T-helper 17 cell (primary cell): ENCODE measurements around the gene GRAMD1B. TPM values are rescaled to one million over a fixed set of nuclear protein-coding genes. Genes with fewer than 3 reads are reported as not detected.

Experiments
- ATAC-seq: fragments of 150-1000 bp; cut with Tn5 transposase; 2 replicates; pipeline ENCODE4 v1.10.0; 2021; ENCODE audit warnings: mild to moderate bottlenecking, moderate library complexity
- DNase-seq, 3 donors: peaks; one replicate each; pipeline versions ENCODE4 v3.0.0 to v3.0.0-alpha.2; 2020 to 2021
- H3K9me3 ChIP-seq: one replicate; pipeline ENCODE4 v1.7.0; 2013; ENCODE audit warnings: low read length, mild to moderate bottlenecking; ENCODE audit not compliant: control insufficient read depth, poor library complexity, severe bottlenecking
- H3K27ac Mint-ChIP-seq: one replicate; pipeline ENCODE4 v1.8.0; 2022; ENCODE audit warnings: mild to moderate bottlenecking, moderate library complexity, mixed read lengths
- H3K27me3 Mint-ChIP-seq: one replicate; pipeline ENCODE4 v1.8.0; 2022; ENCODE audit warnings: mixed read lengths
- H3K36me3 Mint-ChIP-seq: one replicate; pipeline ENCODE4 v1.8.0; 2022; ENCODE audit warnings: low read depth, mixed read lengths
- H3K4me1 Mint-ChIP-seq: one replicate; pipeline ENCODE4 v1.8.0; 2022; ENCODE audit warnings: mild to moderate bottlenecking, mixed read lengths
- H3K4me3 Mint-ChIP-seq: one replicate; pipeline ENCODE4 v1.8.0; 2022; ENCODE audit warnings: mild to moderate bottlenecking, moderate library complexity, mixed read lengths
- total RNA-seq, 4 donors: library from RNA in 2 of 4; stranded (reverse) in 2 of 4; gene quantifications; one replicate each; pipeline ENCODE4 v1.2.3 and lab custom pipeline; 2022 to 2026

Gene GRAMD1B
- total RNA-seq, 2 donors from 2014 or later, result 25.1 to 33.1 TPM

GRCh38 chr11:123601743-123602142 is 171.7 kb downstream of the GRAMD1B start:
- peaks cover 26% of the 10 kb centered on the region for H3K36me3 Mint-ChIP-seq
- no peak for DNase-seq
- no peak for ATAC-seq
- H3K27ac Mint-ChIP-seq, result no peak overlapping the region
- H3K27me3 Mint-ChIP-seq, result no peaks in the 10 kb centered on the region
- no peaks in the 10 kb centered on the region for H3K9me3 ChIP-seq
- H3K4me1 Mint-ChIP-seq, result peaks cover 6% of the 10 kb centered on the region
- H3K4me3 Mint-ChIP-seq, result no peak overlapping the region

DNA sequence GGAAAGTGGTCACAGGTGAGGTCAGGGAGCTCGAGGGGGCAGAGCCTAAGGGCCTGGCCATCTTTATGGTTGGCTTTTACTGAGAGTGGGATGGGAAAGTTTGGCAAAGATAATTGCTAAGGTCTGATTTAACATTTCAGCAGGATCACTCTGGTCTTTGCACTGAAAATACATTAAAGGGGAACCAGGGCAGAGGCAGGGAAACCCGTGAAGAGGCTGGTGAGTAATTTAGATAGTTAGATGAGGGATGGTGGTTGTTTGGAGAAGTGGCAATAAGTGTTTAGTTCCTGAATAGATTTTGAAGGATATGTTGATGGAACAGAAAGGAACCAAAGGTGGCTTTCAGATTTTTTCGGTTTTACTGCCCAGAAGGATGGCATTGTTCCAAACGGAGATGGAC is 173.6 kb downstream of the GRAMD1B start:
- H3K9me3 ChIP-seq, result no peaks in the 10 kb centered on the region
- Mint-ChIP-seq H3K36me3 (peaks cover 24% of the 10 kb centered on the region), H3K27ac (no peak overlapping the region), H3K4me3 (no peak overlapping the region), H3K4me1 (peaks cover 4% of the 10 kb centered on the region), H3K27me3 (no peaks in the 10 kb centered on the region)
- ATAC-seq (no peak), DNase-seq (no peak)

DNA sequence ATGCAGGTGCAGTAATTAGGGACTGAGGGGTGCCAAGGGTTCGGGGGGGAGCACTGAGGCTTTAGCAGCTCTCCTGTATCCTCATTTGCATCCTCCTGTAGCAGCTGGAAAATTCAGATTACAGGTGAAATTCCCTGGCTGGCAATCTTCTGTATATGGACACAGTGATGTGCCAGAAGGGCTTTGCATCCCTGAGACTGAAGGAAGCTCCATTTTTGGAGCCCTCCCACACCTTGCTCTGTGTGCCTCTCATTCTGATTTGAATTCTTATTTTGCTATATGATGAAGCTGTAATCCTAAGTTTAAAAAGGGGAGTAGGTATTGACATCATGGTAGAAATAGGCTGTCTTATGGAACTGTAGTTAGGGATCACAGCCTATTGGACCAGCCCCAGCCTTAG is 177.7 kb downstream of the GRAMD1B start:
- ATAC-seq (no peak), DNase-seq (no peak)
- Mint-ChIP-seq H3K4me1 (peaks cover 2% of the 10 kb centered on the region), H3K27ac (no peak overlapping the region), H3K4me3 (no peak overlapping the region), H3K27me3 (no peaks in the 10 kb centered on the region), H3K36me3 (peaks cover 24% of the 10 kb centered on the region)
- H3K9me3 ChIP-seq, result no peaks in the 10 kb centered on the region

- Mint-ChIP-seq H3K27ac (no peak overlapping the region), H3K4me1 (peaks cover 2% of the 10 kb centered on the region), H3K4me3 (no peak overlapping the region), H3K27me3 (no peaks in the 10 kb centered on the region), H3K36me3 (peaks cover 23% of the 10 kb centered on the region)
- ATAC-seq (no peak), DNase-seq (no peak)
- no peaks in the 10 kb centered on the region for H3K9me3 ChIP-seq
These were observed 178.3 kb downstream of the GRAMD1B start for GRCh38 chr11:123608371-123608770.

DNA sequence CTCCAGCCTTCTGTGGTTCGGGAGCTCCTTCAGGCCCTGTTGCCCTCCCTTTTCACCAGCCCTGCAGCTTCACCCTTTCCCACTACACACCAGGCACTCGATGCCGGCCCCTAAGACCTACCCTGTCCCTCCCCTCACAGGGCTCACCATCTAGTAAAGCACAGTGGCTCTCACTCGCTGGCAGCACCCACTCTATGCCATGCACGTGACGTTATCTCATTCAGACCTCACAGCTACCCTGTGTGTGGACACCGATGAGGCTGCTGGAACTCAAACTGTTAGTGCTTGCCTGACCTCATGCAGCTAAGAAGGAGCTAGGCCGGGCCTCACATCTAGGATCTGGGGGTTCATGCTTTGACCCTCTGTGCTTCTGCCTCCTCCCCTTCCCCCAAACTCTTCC is 178.9 kb downstream of the GRAMD1B start:
- peaks cover 19% of the 10 kb centered on the region for H3K36me3 Mint-ChIP-seq
- H3K27me3 Mint-ChIP-seq, result no peaks in the 10 kb centered on the region
- peaks cover 2% of the 10 kb centered on the region for H3K4me1 Mint-ChIP-seq
- no peak overlapping the region for H3K4me3 Mint-ChIP-seq
- DNase-seq, result no peak
- ATAC-seq, result no peak
- no peak overlapping the region for H3K27ac Mint-ChIP-seq
- H3K9me3 ChIP-seq, result no peaks in the 10 kb centered on the region

- H3K9me3 ChIP-seq, result no peaks in the 10 kb centered on the region
- Mint-ChIP-seq H3K27me3 (no peaks in the 10 kb centered on the region), H3K4me1 (peaks cover 2% of the 10 kb centered on the region), H3K4me3 (no peak overlapping the region), H3K36me3 (peaks cover 22% of the 10 kb centered on the region), H3K27ac (no peak overlapping the region)
- ATAC-seq (no peak), DNase-seq (no peak)
These were observed 181.6 kb downstream of the GRAMD1B start for GRCh38 chr11:123611698-123612097.

DNA sequence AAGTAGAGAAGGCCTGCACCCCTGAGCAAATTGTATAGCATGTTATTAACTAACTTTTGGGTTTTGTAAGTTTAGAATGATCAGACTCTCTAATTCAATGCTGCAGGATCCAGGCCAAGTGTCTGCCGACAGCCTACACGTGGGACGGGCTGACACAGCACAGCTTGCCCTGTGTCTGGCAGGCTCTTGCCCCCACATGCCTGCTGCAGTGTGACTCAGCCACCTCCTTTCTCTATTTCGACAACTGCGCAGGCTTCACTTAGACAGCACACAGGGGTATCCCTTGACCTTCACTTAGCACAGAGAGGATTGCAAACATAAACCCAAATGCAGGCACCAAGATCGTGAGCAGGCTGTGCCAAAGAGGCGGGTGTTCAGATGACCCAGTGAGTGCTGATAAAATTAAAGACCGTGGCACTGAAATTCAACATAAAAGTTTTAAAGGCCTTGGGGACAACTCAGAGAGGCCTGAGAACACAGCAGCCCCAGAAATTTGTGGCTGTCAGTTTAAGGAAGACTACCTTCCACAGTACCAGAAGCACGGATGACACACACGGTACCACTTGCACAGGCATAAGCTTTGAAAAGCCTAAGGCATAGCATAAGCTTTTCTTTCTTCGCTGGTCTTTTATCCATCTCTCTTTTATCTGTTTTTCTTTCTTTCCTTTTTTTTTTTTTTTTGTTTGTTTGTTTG is 186.6 kb downstream of the GRAMD1B start:
- peaks cover 2% of the 10 kb centered on the region for H3K4me1 Mint-ChIP-seq
- ATAC-seq (no peak), DNase-seq (no peak)
- peaks cover 26% of the 10 kb centered on the region for H3K36me3 Mint-ChIP-seq
- H3K9me3 ChIP-seq, result no peaks in the 10 kb centered on the region
- H3K4me3 Mint-ChIP-seq, result no peak overlapping the region
- H3K27me3 Mint-ChIP-seq, result no peaks in the 10 kb centered on the region
- no peak overlapping the region for H3K27ac Mint-ChIP-seq

GRCh38 chr11:123622576-123622975 is 192.5 kb downstream of the GRAMD1B start:
- H3K4me3 Mint-ChIP-seq, result no peak overlapping the region
- no peaks in the 10 kb centered on the region for H3K9me3 ChIP-seq
- H3K27me3 Mint-ChIP-seq, result no peaks in the 10 kb centered on the region
- ATAC-seq, result no peak
- peaks cover 15% of the 10 kb centered on the region for H3K36me3 Mint-ChIP-seq
- peaks cover 4% of the 10 kb centered on the region for H3K4me1 Mint-ChIP-seq
- no peak for DNase-seq
- no peak overlapping the region for H3K27ac Mint-ChIP-seq

DNA sequence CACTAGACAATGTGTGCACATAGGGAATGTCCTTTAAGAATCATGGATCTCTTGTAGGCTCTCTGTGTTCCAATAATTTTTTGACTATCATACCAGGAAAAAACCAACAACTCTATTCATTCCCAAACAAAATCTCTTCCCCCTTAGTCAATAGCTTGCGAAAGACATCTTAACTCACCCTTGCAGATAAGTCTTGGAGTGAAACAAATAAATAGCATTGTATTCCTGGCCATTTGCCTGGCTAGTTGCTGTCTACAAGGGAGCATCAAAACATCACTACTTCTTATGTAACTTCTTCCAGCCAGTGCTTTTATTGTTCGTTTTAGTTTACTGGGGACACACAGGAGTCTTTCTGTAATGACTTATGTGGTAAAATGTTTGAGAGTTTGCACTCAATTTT is 194.9 kb downstream of the GRAMD1B start:
- no peak overlapping the region for H3K4me3 Mint-ChIP-seq
- peaks cover 3% of the 10 kb centered on the region for H3K36me3 Mint-ChIP-seq
- H3K9me3 ChIP-seq, result no peaks in the 10 kb centered on the region
- H3K27me3 Mint-ChIP-seq, result no peaks in the 10 kb centered on the region
- no peak overlapping the region for H3K27ac Mint-ChIP-seq
- no peak for DNase-seq
- ATAC-seq, result no peak
- peaks cover 2% of the 10 kb centered on the region for H3K4me1 Mint-ChIP-seq

- DNase-seq, result no peak
- H3K27ac Mint-ChIP-seq, result no peak overlapping the region
These were observed 199.0 kb downstream of the GRAMD1B start for GRCh38 chr11:123628936-123629683.

GRCh38 chr11:123630126-123630608 is 200.1 kb downstream of the GRAMD1B start:
- Mint-ChIP-seq H3K4me1 (peaks cover 6% of the 10 kb centered on the region), H3K4me3 (no peak overlapping the region), H3K27me3 (peaks cover 11% of the 10 kb centered on the region), H3K36me3 (no peaks in the 10 kb centered on the region), H3K27ac (no peak overlapping the region)
- no peaks in the 10 kb centered on the region for H3K9me3 ChIP-seq
- ATAC-seq, result no peak
- no peak for DNase-seq

More at GRCh38 chr11:123628936-123629683, 199.0 kb downstream of the GRAMD1B start:
- Mint-ChIP-seq H3K36me3 (no peaks in the 10 kb centered on the region), H3K4me3 (no peak overlapping the region), H3K4me1 (peaks cover 6% of the 10 kb centered on the region), H3K27me3 (peaks cover 7% of the 10 kb centered on the region)
- ATAC-seq, result no peak
- H3K9me3 ChIP-seq, result no peaks in the 10 kb centered on the region

GRCh38 chr11:123640029-123640428 is 210.0 kb downstream of the GRAMD1B start:
- ATAC-seq (no peak), DNase-seq (no peak)
- no peak overlapping the region for H3K27ac Mint-ChIP-seq
- peaks cover 4% of the 10 kb centered on the region for H3K4me1 Mint-ChIP-seq
- H3K9me3 ChIP-seq, result no peaks in the 10 kb centered on the region
- peaks cover 66% of the 10 kb centered on the region for H3K27me3 Mint-ChIP-seq
- H3K4me3 Mint-ChIP-seq, result no peak overlapping the region
- no peaks in the 10 kb centered on the region for H3K36me3 Mint-ChIP-seq

DNA sequence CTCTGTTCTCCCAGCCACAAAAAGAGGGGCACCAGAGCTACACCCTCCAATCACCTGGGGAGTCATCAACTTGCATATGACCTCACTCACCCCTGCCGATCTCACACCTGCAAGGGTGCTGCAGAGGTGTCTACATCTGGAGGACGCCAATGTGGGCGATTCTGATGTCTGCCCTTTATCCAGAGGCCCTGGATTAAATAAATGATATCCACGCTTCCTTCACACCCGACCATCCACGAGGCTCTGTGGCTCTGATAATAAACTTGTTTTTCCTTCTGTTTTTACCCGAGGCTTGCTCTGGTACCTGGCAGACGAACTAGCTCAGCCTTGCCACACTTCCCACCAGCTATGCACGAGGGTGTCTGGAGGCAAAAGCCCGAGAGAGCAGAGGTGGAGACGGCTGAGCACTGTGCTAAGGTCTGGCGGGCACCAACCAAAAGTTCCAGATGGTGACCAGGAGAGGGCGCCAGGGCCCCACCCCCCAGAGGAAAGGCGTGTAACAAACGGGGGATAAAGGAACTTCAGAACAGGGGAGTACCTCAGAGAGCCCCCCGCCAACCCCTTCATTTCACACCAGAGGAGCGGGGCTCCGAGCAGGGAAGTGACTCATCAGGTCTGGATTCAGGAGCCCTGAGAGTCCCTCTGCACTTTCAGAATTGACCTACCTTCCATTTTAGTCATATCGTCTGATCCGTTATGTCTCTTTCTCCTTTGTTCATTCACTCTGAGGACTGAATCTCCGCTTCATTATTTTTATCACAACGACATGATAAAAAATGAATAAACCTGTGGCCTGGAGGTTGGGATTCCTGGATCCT is 210.8 kb downstream of the GRAMD1B start:
- peak; percentile 68 for ATAC-seq
- Mint-ChIP-seq H3K27me3 (peaks cover 70% of the 10 kb centered on the region), H3K4me3 (no peak overlapping the region), H3K27ac (no peak overlapping the region), H3K36me3 (no peaks in the 10 kb centered on the region), H3K4me1 (peaks cover 4% of the 10 kb centered on the region)
- peak in 1 of 3 donors; percentile 14 for DNase-seq
- H3K9me3 ChIP-seq, result no peaks in the 10 kb centered on the region
